H9 (cell line): ENCODE data around the gene MAN1A2. TPM values are rescaled to one million over a fixed set of nuclear protein-coding genes. Genes with fewer than 3 reads are reported as not detected.

Experiments used
- DNase-seq: peaks from one replicate; pipeline ENCODE4 v3.0.0-alpha.2; 2017
- H2AFZ ChIP-seq: one replicate; pipeline ENCODE4 v1.6.1; 2013; ENCODE audit warnings: mild to moderate bottlenecking, low read length, control low read depth, moderate library complexity
- H2AK5ac ChIP-seq: 2 replicates; pipeline ENCODE4 v1.6.1; 2013; ENCODE audit warnings: low read length, control low read depth, mixed read lengths; ENCODE audit not compliant: insufficient read length
- H2BK120ac ChIP-seq: one replicate; pipeline ENCODE4 v1.6.1; 2013; ENCODE audit warnings: low read depth, mild to moderate bottlenecking, low read length, control low read depth, inconsistent platforms; ENCODE audit not compliant: poor library complexity, severe bottlenecking
- H2BK12ac ChIP-seq: 2 replicates; pipeline ENCODE4 v1.6.1; 2013; ENCODE audit warnings: low read length, control low read depth, mixed read lengths, low read depth; ENCODE audit not compliant: insufficient read length
- H2BK15ac ChIP-seq: 2 replicates; pipeline ENCODE4 v1.6.1; 2013; ENCODE audit warnings: low read depth, low read length, control low read depth
- H2BK20ac ChIP-seq: one replicate; pipeline ENCODE4 v1.6.1; 2013; ENCODE audit warnings: low read depth, mild to moderate bottlenecking, low read length, control low read depth, inconsistent platforms; ENCODE audit not compliant: poor library complexity, severe bottlenecking
- H2BK5ac ChIP-seq: 2 replicates; pipeline ENCODE4 v1.6.1; 2013; ENCODE audit warnings: low read length, control low read depth, mixed read lengths; ENCODE audit not compliant: insufficient read length
- H3K14ac ChIP-seq: 2 replicates; pipeline ENCODE4 v1.6.1; 2013; ENCODE audit warnings: low read length, control low read depth; ENCODE audit not compliant: insufficient read depth
- H3K18ac ChIP-seq: 2 replicates; pipeline ENCODE4 v1.6.1; 2013; ENCODE audit warnings: low read depth, mild to moderate bottlenecking, mixed read lengths, low read length, control low read depth; ENCODE audit not compliant: insufficient read length
- H3K23ac ChIP-seq: 2 replicates; pipeline ENCODE4 v1.6.1; 2013; ENCODE audit warnings: low read length, control low read depth, mixed read lengths, low read depth; ENCODE audit not compliant: insufficient read length
- H3K23me2 ChIP-seq: 2 replicates; pipeline ENCODE4 v1.6.1; 2013; ENCODE audit warnings: low read depth, mild to moderate bottlenecking, mixed read lengths, low read length, control low read depth; ENCODE audit not compliant: insufficient read length, poor library complexity, severe bottlenecking
- H3K27ac ChIP-seq: 2 replicates; pipeline ENCODE4 v1.5.1; 2013; ENCODE audit warnings: low read length, control low read depth, mixed read lengths, low read depth; ENCODE audit not compliant: insufficient read length
- H3K27me3 ChIP-seq: 2 replicates; pipeline ENCODE4 v1.6.1; 2013; ENCODE audit warnings: low read length, control low read depth, inconsistent platforms; ENCODE audit not compliant: insufficient read depth
- H3K4ac ChIP-seq: 2 replicates; pipeline ENCODE4 v1.6.1; 2013; ENCODE audit warnings: low read depth, mild to moderate bottlenecking, control low read depth, inconsistent platforms, low read length, moderate library complexity
- H3K4me1 ChIP-seq: 2 replicates; pipeline ENCODE4 v1.6.1; 2013; ENCODE audit warnings: low read length, control low read depth, inconsistent platforms; ENCODE audit not compliant: insufficient read depth
- H3K4me2 ChIP-seq: 2 replicates; pipeline ENCODE4 v1.6.1; 2013; ENCODE audit warnings: low read length, control low read depth, mixed read lengths; ENCODE audit not compliant: insufficient read length, insufficient read depth
- H3K56ac ChIP-seq: 2 replicates; pipeline ENCODE4 v1.6.1; 2013; ENCODE audit warnings: low read depth, mild to moderate bottlenecking, mixed read lengths, low read length, control low read depth; ENCODE audit not compliant: insufficient read length
- H3K79me1 ChIP-seq: 2 replicates; pipeline ENCODE4 v1.6.1; 2013; ENCODE audit warnings: low read depth, mild to moderate bottlenecking, moderate library complexity, low read length, control low read depth, inconsistent platforms; ENCODE audit not compliant: insufficient read depth, poor library complexity, severe bottlenecking
- H3K79me2 ChIP-seq: 2 replicates; pipeline ENCODE4 v1.6.1; 2013; ENCODE audit warnings: low read length, control low read depth, inconsistent platforms; ENCODE audit not compliant: insufficient read depth
- H3K9ac ChIP-seq: 2 replicates; pipeline ENCODE4 v1.6.1; 2013; ENCODE audit warnings: low read length, control low read depth, mixed read lengths; ENCODE audit not compliant: insufficient read length; ENCODE audit errors: extremely low read depth
- H3K9me3 ChIP-seq: one replicate; pipeline ENCODE4 v1.6.1; 2013; ENCODE audit warnings: low read depth, low read length, inconsistent platforms; ENCODE audit not compliant: control insufficient read depth
- H3T11ph ChIP-seq: one replicate; pipeline ENCODE4 v1.6.1; 2013; ENCODE audit warnings: mild to moderate bottlenecking, low read length, control low read depth, inconsistent platforms
- H4K20me1 ChIP-seq: one replicate; pipeline ENCODE4 v1.6.1; 2013; ENCODE audit not compliant: control insufficient read depth, insufficient read length, insufficient read depth
- H4K5ac ChIP-seq: 2 replicates; pipeline ENCODE4 v1.6.1; 2013; ENCODE audit warnings: low read depth, mild to moderate bottlenecking, mixed read lengths, low read length, control low read depth; ENCODE audit not compliant: insufficient read length
- H4K8ac ChIP-seq: replicated peaks from 2 replicates; pipeline ENCODE4 v1.6.1; 2013; ENCODE audit warnings: low read length, control low read depth, mixed read lengths, low read depth; ENCODE audit not compliant: insufficient read length
- H4K91ac ChIP-seq: 2 replicates; pipeline ENCODE4 v1.6.1; 2013; ENCODE audit warnings: low read depth, mild to moderate bottlenecking, moderate library complexity, mixed read lengths, low read length, control low read depth; ENCODE audit not compliant: insufficient read length
- H3K27ac Mint-ChIP-seq, 3 experiments: 2 replicates in 2 of 3; 3 replicates in 1 of 3; pipeline ENCODE4 v1.8.0; 2020 to 2021; ENCODE audit warnings: mixed read lengths in 3 of 3, mild to moderate bottlenecking in 1 of 3, moderate library complexity in 1 of 3
- H3K27me3 Mint-ChIP-seq: 2 replicates; pipeline ENCODE4 v1.8.0; 2021; ENCODE audit warnings: low read depth, mild to moderate bottlenecking, moderate library complexity, mixed read lengths
- H3K36me3 Mint-ChIP-seq, 3 experiments: 2 replicates in 2 of 3; 3 replicates in 1 of 3; pipeline ENCODE4 v1.8.0; 2020 to 2021; ENCODE audit warnings: low read depth in 3 of 3, mixed read lengths in 3 of 3; ENCODE audit not compliant: insufficient read depth in 1 of 3
- H3K4me1 Mint-ChIP-seq, 2 experiments: 2 replicates each; pipeline ENCODE4 v1.8.0; 2020; ENCODE audit warnings: mixed read lengths in 2 of 2
- H3K4me3 Mint-ChIP-seq, 2 experiments: 2 replicates in 1 of 2; 3 replicates in 1 of 2; pipeline ENCODE4 v1.8.0; 2020 to 2021; ENCODE audit warnings: mild to moderate bottlenecking in 2 of 2, mixed read lengths in 2 of 2, moderate library complexity in 1 of 2
- H3K9me3 Mint-ChIP-seq, 2 experiments: 2 replicates in 1 of 2; 3 replicates in 1 of 2; pipeline ENCODE4 v1.8.0; 2020; ENCODE audit warnings: mild to moderate bottlenecking in 2 of 2, mixed read lengths in 2 of 2, moderate library complexity in 1 of 2
- CTCF ChIP-seq: fragments of 200-600 bp; sonication (generic); conservative IDR thresholded peaks from 3 replicates; pipeline ENCODE4 v1.8.0; 2021; ENCODE audit warnings: antibody characterized with exemption, mild to moderate bottlenecking
- WGBS: extraction: QIAGEN DNeasy Blood & Tissue Kit; methylation state at CpG from one replicate; pipeline ENCODE4 v1.1.7; 2013; ENCODE audit warnings: missing lambda C conversion rate, low lambda C conversion rate, mixed read lengths; ENCODE audit not compliant: insufficient read length; ENCODE audit errors: extremely low coverage; 5-methylcytosine and 5-hydroxymethylcytosine counted together
- total RNA-seq: library from RNA; stranded (reverse); gene quantifications from 2 replicates; pipeline ENCODE4 v1.2.1, GENCODE V29; 2021

MAN1A2 gene
- total RNA-seq, 1 experiment from 2014 or later, result 24.0 TPM

DNA sequence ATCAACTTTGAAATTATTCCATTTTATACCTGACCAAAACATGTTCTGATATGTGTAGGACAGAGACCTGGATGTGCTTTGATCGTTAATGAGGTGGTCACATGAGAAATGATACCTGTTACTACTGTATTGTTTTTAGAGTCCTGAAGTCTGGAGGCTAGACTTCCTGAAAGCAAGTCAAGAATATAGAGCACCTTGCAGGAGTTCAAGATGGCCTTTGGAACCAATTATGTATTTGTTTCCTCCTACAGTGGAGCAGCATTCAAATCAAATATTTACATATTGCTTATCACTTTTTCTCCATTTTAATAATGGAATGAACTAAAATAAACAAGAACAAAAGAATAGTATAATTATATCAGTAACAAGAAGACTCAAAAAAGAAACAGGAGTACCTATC is 155.9 kb downstream of the MAN1A2 start:
- DNase-seq, result no peak
- H3K23me2 ChIP-seq, result no peaks in the 10 kb centered on the region
- no peaks in the 10 kb centered on the region for H3K79me1 ChIP-seq
- TF ChIP-seq CTCF, result no peak
- H2AFZ ChIP-seq, result no peak overlapping the region
- H2BK12ac ChIP-seq, result no peak overlapping the region
- H3K14ac ChIP-seq, result no peak overlapping the region
- H3K23ac ChIP-seq, result no peak overlapping the region
- H3K56ac ChIP-seq, result no peak overlapping the region
- no peaks in the 10 kb centered on the region; a peak in 1 of 5 replicates for H3K9me3 Mint-ChIP-seq
- H3K4ac ChIP-seq, result no peak overlapping the region
- no peaks in the 10 kb centered on the region for H3K36me3 Mint-ChIP-seq
- H4K20me1 ChIP-seq, result no peaks in the 10 kb centered on the region
- H2BK5ac ChIP-seq, result no peak overlapping the region
- no peak overlapping the region for H2BK20ac ChIP-seq
- no peaks in the 10 kb centered on the region for H3K27me3 Mint-ChIP-seq
- no peak overlapping the region for H2BK120ac ChIP-seq
- H3K27ac ChIP-seq, result no peak overlapping the region
- no peak overlapping the region for H2AK5ac ChIP-seq
- H4K91ac ChIP-seq, result no peak overlapping the region
- no peaks in the 10 kb centered on the region for H3K27me3 ChIP-seq
- no peak overlapping the region for H4K5ac ChIP-seq
- H4K8ac ChIP-seq, result no peak overlapping the region
- H3K4me1 ChIP-seq, result no peaks in the 10 kb centered on the region
- H3K9ac ChIP-seq, result no peak overlapping the region
- no peak overlapping the region for H3T11ph ChIP-seq
- no peak overlapping the region for H2BK15ac ChIP-seq
- H3K79me2 ChIP-seq, result no peaks in the 10 kb centered on the region
- H3K9me3 ChIP-seq, result no peaks in the 10 kb centered on the region
- no peak overlapping the region for H3K27ac Mint-ChIP-seq
- no peak overlapping the region for H3K18ac ChIP-seq
- no peak overlapping the region for H3K4me3 Mint-ChIP-seq
- H3K4me1 Mint-ChIP-seq, result no peaks in the 10 kb centered on the region
- H3K4me2 ChIP-seq, result no peak overlapping the region
- no CpG with 5 or more reads among the region's 1 CpG for WGBS
